ENCODE data around the gene THRB.

THRB gene

GRCh38 chr3:24525022-24525421, 30.4 kb upstream of the THRB start:
- Histone ChIP-seq H3K27me3 (ENCODE audit: control insufficient read depth, insufficient read depth, low read length, poor library complexity, severe bottlenecking) (peaks cover 46% of the 10 kb centered on the region), H3K4me1 (ENCODE audit: control insufficient read depth, insufficient read depth, low read length) (peaks cover 7% of the 10 kb centered on the region), H3K9me3 (ENCODE audit: control insufficient read depth, low read length) (no peaks in the 10 kb centered on the region), H3K36me3 (ENCODE audit: control insufficient read depth, insufficient read depth, low read length) (no peaks in the 10 kb centered on the region), H3K4me3 (ENCODE audit: insufficient read depth, low read depth, low read length) (no peak overlapping the region), H3K27ac (ENCODE audit: insufficient read depth, low read depth, low read length, poor library complexity, severe bottlenecking) (no peak overlapping the region)
- 92 to 94% methylated on average over 1 of the region's 1 CpG for WGBS, 2 experiments

GRCh38 chr3:24523988-24524727, 29.5 kb upstream of the THRB start:
- WGBS, 2 experiments: 84 to 90% methylated on average over 2 to 3 of the region's 3 CpGs
- Histone ChIP-seq H3K27ac (ENCODE audit: insufficient read depth, low read depth, low read length, poor library complexity, severe bottlenecking) (no peak overlapping the region), H3K4me3 (ENCODE audit: insufficient read depth, low read depth, low read length) (no peak overlapping the region), H3K27me3 (ENCODE audit: control insufficient read depth, insufficient read depth, low read length, poor library complexity, severe bottlenecking) (peaks cover 55% of the 10 kb centered on the region), H3K4me1 (ENCODE audit: control insufficient read depth, insufficient read depth, low read length) (peaks cover 7% of the 10 kb centered on the region), H3K9me3 (ENCODE audit: control insufficient read depth, low read length) (no peaks in the 10 kb centered on the region), H3K36me3 (ENCODE audit: control insufficient read depth, insufficient read depth, low read length) (no peaks in the 10 kb centered on the region)

- H3K27me3 ChIP-seq (ENCODE audit: control insufficient read depth, insufficient read depth, low read length, poor library complexity, severe bottlenecking): peaks cover 64% of the 10 kb centered on the region
- H3K4me1 ChIP-seq (ENCODE audit: control insufficient read depth, insufficient read depth, low read length): peaks cover 7% of the 10 kb centered on the region
- no peak overlapping the region for H3K27ac ChIP-seq (ENCODE audit: insufficient read depth, low read depth, low read length, poor library complexity, severe bottlenecking)
- H3K9me3 ChIP-seq (ENCODE audit: control insufficient read depth, low read length): no peaks in the 10 kb centered on the region
- WGBS, 2 experiments: 89 to 100% methylated on average over 2 of the region's 2 CpGs
- no peak overlapping the region for H3K4me3 ChIP-seq (ENCODE audit: insufficient read depth, low read depth, low read length)
- H3K36me3 ChIP-seq (ENCODE audit: control insufficient read depth, insufficient read depth, low read length): no peaks in the 10 kb centered on the region
These were observed 28.6 kb upstream of the THRB start for GRCh38 chr3:24523215-24523614.

GRCh38 chr3:24522146-24522579, 27.5 kb upstream of the THRB start:
- no peak overlapping the region for H3K27ac ChIP-seq (ENCODE audit: insufficient read depth, low read depth, low read length, poor library complexity, severe bottlenecking)
- peak overlapping the region; percentile 50 for H3K4me3 ChIP-seq (ENCODE audit: insufficient read depth, low read depth, low read length)
- no peaks in the 10 kb centered on the region for H3K9me3 ChIP-seq (ENCODE audit: control insufficient read depth, low read length)
- H3K36me3 ChIP-seq (ENCODE audit: control insufficient read depth, insufficient read depth, low read length): no peaks in the 10 kb centered on the region
- peaks cover 66% of the 10 kb centered on the region for H3K27me3 ChIP-seq (ENCODE audit: control insufficient read depth, insufficient read depth, low read length, poor library complexity, severe bottlenecking)
- WGBS, 2 experiments: 2 to 6% methylated on average over 13 to 16 of the region's 16 CpGs
- H3K4me1 ChIP-seq (ENCODE audit: control insufficient read depth, insufficient read depth, low read length): peaks cover 7% of the 10 kb centered on the region

DNA sequence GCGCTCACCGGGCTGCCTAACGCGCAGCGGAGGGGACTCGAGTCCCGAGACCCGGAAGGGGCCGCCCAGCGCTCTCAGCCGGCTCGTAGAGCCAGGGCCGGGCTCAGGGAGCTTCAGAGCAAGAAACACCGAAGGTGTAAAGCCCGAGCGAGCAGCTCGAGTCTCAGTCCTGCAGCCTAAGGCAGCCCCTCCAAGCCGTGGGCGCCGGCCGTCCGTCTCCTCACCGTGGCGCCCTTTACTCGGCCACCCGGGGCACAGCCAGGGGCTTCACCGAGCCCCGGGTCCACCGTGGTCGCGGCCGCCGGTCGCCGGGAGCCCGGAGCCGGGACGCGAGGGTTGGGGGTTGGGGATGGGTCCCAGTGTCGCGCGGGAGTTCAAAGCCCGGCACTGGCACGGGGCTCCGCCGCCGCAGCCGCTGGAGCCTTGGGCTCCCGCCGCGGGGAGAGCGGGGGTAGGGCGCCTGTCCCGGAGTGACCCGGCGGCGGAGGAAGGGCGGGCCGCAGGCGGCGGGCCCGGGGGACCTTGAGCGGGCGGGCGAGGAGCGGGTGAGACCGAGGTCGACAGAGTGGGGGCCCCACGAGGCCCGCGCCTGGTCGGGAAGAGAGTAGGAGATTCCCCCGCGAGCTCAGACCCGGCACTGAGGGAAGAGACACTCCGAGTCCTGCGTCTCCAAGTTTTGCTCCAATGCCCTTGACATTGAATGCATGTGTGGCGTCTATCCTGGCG, 26.9 kb upstream of the THRB start:
- WGBS, 2 experiments: 1% methylated on average over 79 of the region's 79 CpGs
- H3K27ac ChIP-seq (ENCODE audit: insufficient read depth, low read depth, low read length, poor library complexity, severe bottlenecking): no peak overlapping the region
- peaks cover 66% of the 10 kb centered on the region for H3K27me3 ChIP-seq (ENCODE audit: control insufficient read depth, insufficient read depth, low read length, poor library complexity, severe bottlenecking)
- H3K4me3 ChIP-seq (ENCODE audit: insufficient read depth, low read depth, low read length): peak overlapping the region; percentile 50
- no peaks in the 10 kb centered on the region for H3K36me3 ChIP-seq (ENCODE audit: control insufficient read depth, insufficient read depth, low read length)
- H3K9me3 ChIP-seq (ENCODE audit: control insufficient read depth, low read length): no peaks in the 10 kb centered on the region
- peaks cover 7% of the 10 kb centered on the region for H3K4me1 ChIP-seq (ENCODE audit: control insufficient read depth, insufficient read depth, low read length)

GRCh38 chr3:24520976-24521419, 26.3 kb upstream of the THRB start:
- peak overlapping the region; percentile 50 for H3K4me3 ChIP-seq (ENCODE audit: insufficient read depth, low read depth, low read length)
- H3K27me3 ChIP-seq (ENCODE audit: control insufficient read depth, insufficient read depth, low read length, poor library complexity, severe bottlenecking): peaks cover 66% of the 10 kb centered on the region
- peaks cover 7% of the 10 kb centered on the region for H3K4me1 ChIP-seq (ENCODE audit: control insufficient read depth, insufficient read depth, low read length)
- no peaks in the 10 kb centered on the region for H3K9me3 ChIP-seq (ENCODE audit: control insufficient read depth, low read length)
- no peaks in the 10 kb centered on the region for H3K36me3 ChIP-seq (ENCODE audit: control insufficient read depth, insufficient read depth, low read length)
- WGBS, 2 experiments: 11 to 12% methylated on average over 8 of the region's 8 CpGs
- no peak overlapping the region for H3K27ac ChIP-seq (ENCODE audit: insufficient read depth, low read depth, low read length, poor library complexity, severe bottlenecking)

DNA sequence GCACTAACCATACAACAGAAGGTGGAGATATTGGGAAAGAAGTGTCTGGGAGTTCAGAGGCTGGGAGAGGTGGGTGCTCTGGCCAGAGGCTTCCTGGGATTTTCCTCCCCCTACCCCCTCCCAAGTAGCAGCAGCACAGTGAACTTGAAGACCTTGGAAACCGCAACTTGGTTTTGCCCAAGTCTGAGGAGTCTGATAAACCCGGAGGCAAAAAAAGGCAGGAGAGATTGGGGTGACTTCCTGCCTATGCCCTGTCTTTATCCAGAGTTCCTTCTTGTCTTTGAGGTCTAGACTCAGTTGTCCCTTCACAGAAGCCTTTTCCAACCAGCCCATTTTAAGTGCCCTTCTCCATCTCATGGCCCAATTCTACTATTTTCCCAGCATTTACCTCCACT, 25.4 kb upstream of the THRB start:
- Histone ChIP-seq H3K9me3 (ENCODE audit: control insufficient read depth, low read length) (no peaks in the 10 kb centered on the region), H3K4me3 (ENCODE audit: insufficient read depth, low read depth, low read length) (no peak overlapping the region), H3K27ac (ENCODE audit: insufficient read depth, low read depth, low read length, poor library complexity, severe bottlenecking) (no peak overlapping the region), H3K27me3 (ENCODE audit: control insufficient read depth, insufficient read depth, low read length, poor library complexity, severe bottlenecking) (peaks cover 66% of the 10 kb centered on the region), H3K4me1 (ENCODE audit: control insufficient read depth, insufficient read depth, low read length) (peaks cover 7% of the 10 kb centered on the region), H3K36me3 (ENCODE audit: control insufficient read depth, insufficient read depth, low read length) (no peaks in the 10 kb centered on the region)
- WGBS, 2 experiments: 81 to 96% methylated on average over 2 of the region's 2 CpGs

GRCh38 chr3:24519368-24520100, 24.9 kb upstream of the THRB start:
- no peak overlapping the region for H3K27ac ChIP-seq (ENCODE audit: insufficient read depth, low read depth, low read length, poor library complexity, severe bottlenecking)
- H3K36me3 ChIP-seq (ENCODE audit: control insufficient read depth, insufficient read depth, low read length): no peaks in the 10 kb centered on the region
- H3K27me3 ChIP-seq (ENCODE audit: control insufficient read depth, insufficient read depth, low read length, poor library complexity, severe bottlenecking): peaks cover 65% of the 10 kb centered on the region
- 34 to 35% methylated on average over 15 of the region's 15 CpGs for WGBS, 2 experiments
- no peak overlapping the region for H3K4me3 ChIP-seq (ENCODE audit: insufficient read depth, low read depth, low read length)
- peaks cover 7% of the 10 kb centered on the region for H3K4me1 ChIP-seq (ENCODE audit: control insufficient read depth, insufficient read depth, low read length)
- no peaks in the 10 kb centered on the region for H3K9me3 ChIP-seq (ENCODE audit: control insufficient read depth, low read length)

DNA sequence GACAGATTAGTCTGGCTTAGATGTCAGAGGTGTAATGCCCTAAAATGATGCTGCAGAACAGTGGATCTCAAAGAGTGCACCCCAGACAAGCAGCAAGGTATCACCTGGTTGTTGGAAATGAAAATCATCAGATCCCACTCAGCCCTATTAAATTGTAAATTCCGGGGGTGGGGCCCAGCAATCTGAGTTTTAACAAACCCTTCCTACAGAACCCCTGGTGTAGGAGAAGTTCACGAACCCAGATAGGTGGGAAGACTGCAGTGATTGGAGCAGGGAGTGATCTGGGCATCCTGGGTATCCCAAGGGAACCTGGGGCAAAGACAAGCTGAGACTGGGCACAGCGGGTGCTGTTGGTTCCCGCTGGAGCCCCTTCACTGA, 24.3 kb upstream of the THRB start:
- Histone ChIP-seq H3K4me3 (ENCODE audit: insufficient read depth, low read depth, low read length) (no peak overlapping the region), H3K4me1 (ENCODE audit: control insufficient read depth, insufficient read depth, low read length) (peaks cover 7% of the 10 kb centered on the region), H3K36me3 (ENCODE audit: control insufficient read depth, insufficient read depth, low read length) (no peaks in the 10 kb centered on the region), H3K27me3 (ENCODE audit: control insufficient read depth, insufficient read depth, low read length, poor library complexity, severe bottlenecking) (peaks cover 60% of the 10 kb centered on the region), H3K9me3 (ENCODE audit: control insufficient read depth, low read length) (no peaks in the 10 kb centered on the region), H3K27ac (ENCODE audit: insufficient read depth, low read depth, low read length, poor library complexity, severe bottlenecking) (no peak overlapping the region)
- 13 to 23% methylated on average over 4 of the region's 4 CpGs for WGBS, 2 experiments

GRCh38 chr3:24514119-24514518, 19.5 kb upstream of the THRB start:
- peaks cover 11% of the 10 kb centered on the region for H3K27me3 ChIP-seq (ENCODE audit: control insufficient read depth, insufficient read depth, low read length, poor library complexity, severe bottlenecking)
- 79% methylated on average over 3 of the region's 4 CpGs; no CpG with 5 or more reads in 1 of the 2 experiments for WGBS, 2 experiments
- no peaks in the 10 kb centered on the region for H3K9me3 ChIP-seq (ENCODE audit: control insufficient read depth, low read length)
- no peaks in the 10 kb centered on the region for H3K4me1 ChIP-seq (ENCODE audit: control insufficient read depth, insufficient read depth, low read length)
- H3K27ac ChIP-seq (ENCODE audit: insufficient read depth, low read depth, low read length, poor library complexity, severe bottlenecking): no peak overlapping the region
- H3K4me3 ChIP-seq (ENCODE audit: insufficient read depth, low read depth, low read length): no peak overlapping the region
- no peaks in the 10 kb centered on the region for H3K36me3 ChIP-seq (ENCODE audit: control insufficient read depth, insufficient read depth, low read length)
